Caco-2 (cell line): ENCODE results near the gene SMARCE1. TPM values are rescaled to one million over a fixed set of nuclear protein-coding genes. Genes with fewer than 3 reads are reported as not detected.

ENCODE experiments used
- BruUV-seq: library from RNA; stranded (reverse); fragments of 400-500 nt; replicated peaks from 2 replicates; lab custom pipeline; 2021; lab: Mats Ljungman, UMichigan
- CTCF ChIA-PET: fragments of 300-600 bp; sonication (Branson Sonifier 250); formaldehyde crosslinking; loops from one replicate; lab custom pipeline; 2022; ENCODE audit warnings: antibody characterized with exemption; lab: Charles Lee
- POLR2A ChIA-PET: fragments of 300-600 bp; sonication (Branson Sonifier 250); formaldehyde crosslinking; loops from one replicate; lab custom pipeline; 2022; ENCODE audit warnings: antibody characterized with exemption; lab: Charles Lee
- DNase-seq, 2 experiments: peaks; one replicate each; pipeline versions ENCODE4 v3.0.0 to v3.0.0-alpha.2; 2020 to 2022
- H3K27me3 ChIP-seq: replicated peaks from 2 replicates; pipeline ENCODE4 v1.6.0; 2011; ENCODE audit warnings: low read length; ENCODE audit not compliant: control insufficient read depth, insufficient read depth
- H3K36me3 ChIP-seq: 2 replicates; pipeline ENCODE4 v1.5.1; 2011; ENCODE audit warnings: low read length; ENCODE audit not compliant: control insufficient read depth, insufficient read depth
- H3K4me1 ChIP-seq: fragments of 250-450 bp; sonication (Bioruptor Pico); 2 replicates; pipeline ENCODE4 v1.5.1; 2020; ENCODE audit warnings: mild to moderate bottlenecking
- H3K4me3 ChIP-seq: 2 replicates; pipeline ENCODE4 v1.5.1; 2011; ENCODE audit warnings: low read depth, mild to moderate bottlenecking, control low read depth, low read length
- H3K9me3 ChIP-seq: fragments of 250-450 bp; sonication (Bioruptor Pico); 2 replicates; pipeline ENCODE4 v1.5.1; 2020; ENCODE audit warnings: mild to moderate bottlenecking, moderate library complexity
- H3K27ac Mint-ChIP-seq: one replicate; pipeline ENCODE4 v1.8.0; 2022; ENCODE audit warnings: mixed read lengths; ENCODE audit not compliant: unreplicated experiment
- H3K27me3 Mint-ChIP-seq: one replicate; pipeline ENCODE4 v1.8.0; 2022; ENCODE audit warnings: mixed read lengths; ENCODE audit not compliant: insufficient read depth, unreplicated experiment
- H3K36me3 Mint-ChIP-seq: one replicate; pipeline ENCODE4 v1.8.0; 2022; ENCODE audit warnings: mild to moderate bottlenecking, mixed read lengths; ENCODE audit not compliant: insufficient read depth, unreplicated experiment
- H3K4me1 Mint-ChIP-seq: one replicate; pipeline ENCODE4 v1.8.0; 2022; ENCODE audit warnings: low read depth, mixed read lengths; ENCODE audit not compliant: unreplicated experiment
- H3K4me3 Mint-ChIP-seq: one replicate; pipeline ENCODE4 v1.8.0; 2022; ENCODE audit warnings: mild to moderate bottlenecking, moderate library complexity, mixed read lengths; ENCODE audit not compliant: unreplicated experiment
- H3K9me3 Mint-ChIP-seq: one replicate; pipeline ENCODE4 v1.8.0; 2022; ENCODE audit warnings: mixed read lengths; ENCODE audit not compliant: unreplicated experiment
- intact Hi-C: fragments of 100-400 bp; cut with micrococcal nuclease; formaldehyde crosslinking; loops from one replicate; pipeline ENCODE4 v1.10.0; 2022; ENCODE audit not compliant: unreplicated experiment
- total RNA-seq: library from RNA; stranded (reverse); gene quantifications from 2 replicates; pipeline ENCODE4 v1.2.3, GENCODE V29; 2022
- TF ChIP-seq, protein P1 (sequence below), 2 experiments: fragments of 200-600 bp in 1 of 2; IDR thresholded peaks; 1 replicate in 1 of 2; 2 replicates in 1 of 2; pipeline versions ENCODE4 v1.5.1 to v1.8.0; 2011 to 2022; ENCODE audit warnings: antibody characterized with exemption in 1 of 2, control low read depth in 1 of 2, inconsistent platforms in 1 of 2, low read depth in 1 of 2, low read length in 1 of 2, mild to moderate bottlenecking in 1 of 2, moderate library complexity in 1 of 2; ENCODE audit not compliant: insufficient read depth in 1 of 2, severe bottlenecking in 1 of 2, unreplicated experiment in 1 of 2

SMARCE1 gene
- total RNA-seq, 1 experiment from 2014 or later, result 126 TPM

DNA sequence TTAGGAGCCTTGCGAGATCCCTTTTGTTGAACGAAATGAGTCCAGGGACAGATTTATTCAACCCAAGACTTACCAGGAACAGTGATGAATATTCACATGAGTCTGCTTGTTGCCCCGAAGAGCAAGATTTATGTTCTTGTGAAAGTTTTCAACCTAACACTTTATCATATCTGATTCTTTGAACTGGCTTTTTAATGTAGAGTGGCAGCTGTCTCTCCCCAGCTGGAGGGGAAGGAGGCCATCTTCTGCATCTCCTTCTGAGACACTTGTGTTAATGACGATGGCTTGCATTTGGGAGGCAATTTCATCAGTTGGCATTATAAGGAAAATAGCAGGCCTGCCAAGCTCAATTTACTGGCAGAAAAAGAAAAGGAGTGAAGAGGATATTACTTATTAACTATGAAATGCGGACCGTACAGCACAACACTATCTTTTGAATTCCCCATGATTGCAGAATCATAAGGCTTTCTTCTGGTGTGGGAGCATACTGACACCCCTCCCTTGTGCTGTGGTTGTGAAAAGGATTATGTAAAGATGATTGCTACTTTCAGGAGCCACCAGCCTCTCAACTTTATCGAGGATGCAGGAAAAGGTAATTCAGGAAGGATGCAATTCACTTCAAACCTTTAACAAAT lies 35.7 kb downstream of the SMARCE1 start:
- H3K9me3 ChIP-seq, result no peaks in the 10 kb centered on the region
- no peaks in the 10 kb centered on the region for H3K9me3 Mint-ChIP-seq
- ChIA-PET POLR2A (no interaction called here), CTCF (no interaction called here)
- H3K4me3 Mint-ChIP-seq, result no peak overlapping the region
- no peaks in the 10 kb centered on the region for H3K36me3 Mint-ChIP-seq
- H3K4me1 Mint-ChIP-seq, result peaks cover 18% of the 10 kb centered on the region
- no peak overlapping the region for H3K27ac Mint-ChIP-seq
- no TSS peak for BruUV-seq
- TF ChIP-seq, protein P1, sequence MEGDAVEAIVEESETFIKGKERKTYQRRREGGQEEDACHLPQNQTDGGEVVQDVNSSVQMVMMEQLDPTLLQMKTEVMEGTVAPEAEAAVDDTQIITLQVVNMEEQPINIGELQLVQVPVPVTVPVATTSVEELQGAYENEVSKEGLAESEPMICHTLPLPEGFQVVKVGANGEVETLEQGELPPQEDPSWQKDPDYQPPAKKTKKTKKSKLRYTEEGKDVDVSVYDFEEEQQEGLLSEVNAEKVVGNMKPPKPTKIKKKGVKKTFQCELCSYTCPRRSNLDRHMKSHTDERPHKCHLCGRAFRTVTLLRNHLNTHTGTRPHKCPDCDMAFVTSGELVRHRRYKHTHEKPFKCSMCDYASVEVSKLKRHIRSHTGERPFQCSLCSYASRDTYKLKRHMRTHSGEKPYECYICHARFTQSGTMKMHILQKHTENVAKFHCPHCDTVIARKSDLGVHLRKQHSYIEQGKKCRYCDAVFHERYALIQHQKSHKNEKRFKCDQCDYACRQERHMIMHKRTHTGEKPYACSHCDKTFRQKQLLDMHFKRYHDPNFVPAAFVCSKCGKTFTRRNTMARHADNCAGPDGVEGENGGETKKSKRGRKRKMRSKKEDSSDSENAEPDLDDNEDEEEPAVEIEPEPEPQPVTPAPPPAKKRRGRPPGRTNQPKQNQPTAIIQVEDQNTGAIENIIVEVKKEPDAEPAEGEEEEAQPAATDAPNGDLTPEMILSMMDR (IDR thresholded peaks at IDR 0.05; ENCODE audit: insufficient read depth in 1 of 2, low read depth in 1 of 2, low read length in 1 of 2, severe bottlenecking in 1 of 2, unreplicated experiment in 1 of 2), result no peak
- no peaks in the 10 kb centered on the region for H3K27me3 Mint-ChIP-seq
- intact Hi-C loops, result no loop called here
- H3K36me3 ChIP-seq, result no peaks in the 10 kb centered on the region
- no peak for DNase-seq
- peaks cover 24% of the 10 kb centered on the region for H3K4me1 ChIP-seq
- no peaks in the 10 kb centered on the region for H3K27me3 ChIP-seq
- no peak overlapping the region for H3K4me3 ChIP-seq

DNA sequence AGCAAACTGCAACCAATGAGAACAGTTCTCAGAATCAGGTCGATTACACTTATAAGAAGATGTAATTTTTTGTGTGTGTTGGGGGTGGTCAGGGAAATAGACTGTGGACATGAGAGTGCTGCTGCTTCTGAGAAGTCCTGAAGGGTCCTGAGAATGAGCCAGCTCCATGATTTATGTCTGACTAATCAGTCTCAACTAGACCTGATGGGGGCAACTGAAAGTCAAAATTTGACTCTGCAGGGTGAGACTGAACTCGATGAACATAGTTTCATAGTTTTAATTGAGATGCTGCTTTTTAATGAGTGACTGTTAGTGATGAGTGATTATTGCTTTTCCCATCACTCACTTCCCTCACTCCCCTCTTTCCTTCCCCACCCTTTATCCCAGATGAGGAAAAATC lies 37.3 kb downstream of the SMARCE1 start:
- CTCF ChIA-PET, result no interaction called here
- intact Hi-C loops, result no loop called here
- Mint-ChIP-seq H3K4me3 (no peak overlapping the region), H3K27ac (no peak overlapping the region), H3K27me3 (no peaks in the 10 kb centered on the region), H3K4me1 (peaks cover 5% of the 10 kb centered on the region), H3K9me3 (no peaks in the 10 kb centered on the region), H3K36me3 (no peaks in the 10 kb centered on the region)
- POLR2A ChIA-PET, result interaction anchor here (0.6 kb wide), 1 partner anchor 1078 kb away, joined by 6 read pairs; no protein-coding TSS in a partner anchor
- Histone ChIP-seq H3K36me3 (no peaks in the 10 kb centered on the region), H3K27me3 (no peaks in the 10 kb centered on the region), H3K4me3 (no peak overlapping the region), H3K9me3 (no peaks in the 10 kb centered on the region), H3K4me1 (peaks cover 29% of the 10 kb centered on the region)
- TF ChIP-seq, protein P1 (IDR thresholded peaks at IDR 0.05; ENCODE audit: insufficient read depth in 1 of 2, low read depth in 1 of 2, low read length in 1 of 2, severe bottlenecking in 1 of 2, unreplicated experiment in 1 of 2), result no peak
- no TSS peak for BruUV-seq
- no peak for DNase-seq

DNA sequence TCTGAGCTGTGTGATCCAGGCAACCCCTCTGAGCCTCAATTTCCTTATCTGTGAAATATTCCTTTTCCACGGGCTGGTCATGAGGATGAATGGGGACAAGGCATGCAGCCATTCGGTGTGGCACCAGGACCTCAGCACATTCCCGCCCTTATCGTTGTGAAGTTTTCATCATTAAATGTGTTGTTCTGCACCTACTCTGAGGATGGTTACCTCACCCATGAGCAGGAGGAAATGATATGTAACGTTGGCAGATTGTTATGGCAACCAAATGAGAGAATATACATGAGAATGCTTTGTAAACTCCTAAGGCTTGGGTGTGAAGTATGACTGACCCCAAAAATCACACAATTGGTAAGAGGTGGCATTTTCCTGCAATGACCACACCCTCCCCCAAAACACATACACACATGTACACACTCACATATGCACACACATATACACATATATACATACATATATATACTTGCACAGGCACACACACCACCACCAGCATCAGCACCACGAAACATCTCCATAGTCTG lies 39.5 kb downstream of the SMARCE1 start:
- Mint-ChIP-seq H3K27ac (no peak overlapping the region), H3K4me3 (no peak overlapping the region), H3K27me3 (no peaks in the 10 kb centered on the region), H3K9me3 (no peaks in the 10 kb centered on the region), H3K36me3 (no peaks in the 10 kb centered on the region), H3K4me1 (peaks cover 6% of the 10 kb centered on the region)
- H3K9me3 ChIP-seq, result no peaks in the 10 kb centered on the region
- intact Hi-C loops, result no loop called here
- no TSS peak for BruUV-seq
- H3K4me1 ChIP-seq, result peaks cover 22% of the 10 kb centered on the region
- no peaks in the 10 kb centered on the region for H3K36me3 ChIP-seq
- CTCF ChIA-PET, result no interaction called here
- POLR2A ChIA-PET, result no interaction called here
- no peaks in the 10 kb centered on the region for H3K27me3 ChIP-seq
- H3K4me3 ChIP-seq, result no peak overlapping the region
- TF ChIP-seq, protein P1 (IDR thresholded peaks at IDR 0.05; ENCODE audit: insufficient read depth in 1 of 2, low read depth in 1 of 2, low read length in 1 of 2, severe bottlenecking in 1 of 2, unreplicated experiment in 1 of 2), result no peak
- DNase-seq, result no peak
